ENCODE results near the gene TPP2. TPM values are rescaled to one million over a fixed set of nuclear protein-coding genes. Genes with fewer than 3 reads are reported as not detected.

Gene TPP2
- total RNA-seq, 2 donors from 2014 or later = 41.0 to 42.0 TPM

GRCh38 chr13:102593466-102593865 lies 3.3 kb upstream of the TPP2 start:
- no peak for DNase-seq
- intact Hi-C loops (cut with DNase I) = no loop called here

GRCh38 chr13:102597029-102597961 lies 509 bp downstream of the TPP2 start:
- intact Hi-C loops (cut with DNase I) = loop anchor here (5.0 kb wide), 1 partner anchor 250 kb away; the partner anchor contains the start of gene ERCC5
- no peaks in the 10 kb centered on the region for H3K4me1 ChIP-seq

More at GRCh38 chr13:102593466-102593865, 3.3 kb upstream of the TPP2 start:
- no peak overlapping the region for H3K27ac ChIP-seq
- H3K9ac ChIP-seq (ENCODE audit: low read depth in 2 of 2, low read length in 2 of 2) = no peak overlapping the region
- no peaks in the 10 kb centered on the region for H3K4me1 ChIP-seq
- H3K27me3 ChIP-seq = no peaks in the 10 kb centered on the region
- no peaks in the 10 kb centered on the region for H3K36me3 ChIP-seq
- no peak overlapping the region for H3K4me3 ChIP-seq
- TF ChIP-seq CTCF (IDR thresholded peaks at IDR 0.05) = no peak
- H3K9me3 ChIP-seq = no peaks in the 10 kb centered on the region

GRCh38 chr13:102598061-102598460 lies 1.3 kb downstream of the TPP2 start:
- DNase-seq = no peak
- Histone ChIP-seq H3K9ac (ENCODE audit: low read depth in 2 of 2, low read length in 2 of 2) (peak overlapping the region in 1 of 2 donors; percentile 48), H3K27ac (no peak overlapping the region), H3K9me3 (no peaks in the 10 kb centered on the region), H3K4me1 (no peaks in the 10 kb centered on the region), H3K36me3 (no peaks in the 10 kb centered on the region), H3K27me3 (no peaks in the 10 kb centered on the region), H3K4me3 (peak overlapping the region; percentile 93)
- no peak for TF ChIP-seq CTCF (IDR thresholded peaks at IDR 0.05)
- intact Hi-C loops (cut with DNase I) = loop anchor here (5.0 kb wide), 1 partner anchor 249 kb away; the partner anchor contains the start of gene ERCC5

More at GRCh38 chr13:102597029-102597961, 509 bp downstream of the TPP2 start:
- peak overlapping the region; percentile 93 for H3K4me3 ChIP-seq
- H3K36me3 ChIP-seq = no peaks in the 10 kb centered on the region
- H3K27me3 ChIP-seq = no peaks in the 10 kb centered on the region
- TF ChIP-seq CTCF (IDR thresholded peaks at IDR 0.05) = no peak
- DNase-seq = peak; percentile 39
- peak overlapping the region; percentile 81 to 97 for H3K9ac ChIP-seq (ENCODE audit: low read depth in 2 of 2, low read length in 2 of 2)
- no peaks in the 10 kb centered on the region for H3K9me3 ChIP-seq
- peak overlapping the region; percentile 93 for H3K27ac ChIP-seq

GRCh38 chr13:102599426-102600012 lies 2.7 kb downstream of the TPP2 start:
- no peak overlapping the region for H3K27ac ChIP-seq
- TF ChIP-seq CTCF (IDR thresholded peaks at IDR 0.05) = no peak
- no peak overlapping the region for H3K4me3 ChIP-seq
- H3K9ac ChIP-seq (ENCODE audit: low read depth in 2 of 2, low read length in 2 of 2) = no peak overlapping the region
- H3K36me3 ChIP-seq = no peaks in the 10 kb centered on the region
- no peak for DNase-seq
- H3K9me3 ChIP-seq = no peaks in the 10 kb centered on the region
- no peaks in the 10 kb centered on the region for H3K27me3 ChIP-seq
- intact Hi-C loops (cut with DNase I) = loop anchor here (5.0 kb wide), 1 partner anchor 248 kb away; the partner anchor contains the start of gene ERCC5
- H3K4me1 ChIP-seq = no peaks in the 10 kb centered on the region

GRCh38 chr13:102606537-102607309 lies 9.9 kb downstream of the TPP2 start:
- Histone ChIP-seq H3K27me3 (no peaks in the 10 kb centered on the region), H3K9ac (ENCODE audit: low read depth in 2 of 2, low read length in 2 of 2) (no peak overlapping the region), H3K9me3 (no peaks in the 10 kb centered on the region), H3K4me1 (no peaks in the 10 kb centered on the region), H3K27ac (no peak overlapping the region), H3K36me3 (peaks cover 13% of the 10 kb centered on the region), H3K4me3 (no peak overlapping the region)
- no peak for DNase-seq
- intact Hi-C loops (cut with DNase I) = no loop called here
- TF ChIP-seq CTCF (IDR thresholded peaks at IDR 0.05) = no peak

Data from colonic mucosa (tissue), 4 donors.